NCI-H2196 treated with DMSO at 0.1 percent for 48 hours (cell line): ENCODE data around the gene POP7.
"Not testable (repeated sequence)": the region's sequence is repeated elsewhere in the genome, so short reads cannot be mapped to it uniquely, and the experiment has no call there.

Experiments
- DNase-seq: peaks from one replicate; lab custom pipeline; 2025; ENCODE audit not compliant: unreplicated experiment; lab: John Stamatoyannopoulos, UW

The POP7 gene

DNA sequence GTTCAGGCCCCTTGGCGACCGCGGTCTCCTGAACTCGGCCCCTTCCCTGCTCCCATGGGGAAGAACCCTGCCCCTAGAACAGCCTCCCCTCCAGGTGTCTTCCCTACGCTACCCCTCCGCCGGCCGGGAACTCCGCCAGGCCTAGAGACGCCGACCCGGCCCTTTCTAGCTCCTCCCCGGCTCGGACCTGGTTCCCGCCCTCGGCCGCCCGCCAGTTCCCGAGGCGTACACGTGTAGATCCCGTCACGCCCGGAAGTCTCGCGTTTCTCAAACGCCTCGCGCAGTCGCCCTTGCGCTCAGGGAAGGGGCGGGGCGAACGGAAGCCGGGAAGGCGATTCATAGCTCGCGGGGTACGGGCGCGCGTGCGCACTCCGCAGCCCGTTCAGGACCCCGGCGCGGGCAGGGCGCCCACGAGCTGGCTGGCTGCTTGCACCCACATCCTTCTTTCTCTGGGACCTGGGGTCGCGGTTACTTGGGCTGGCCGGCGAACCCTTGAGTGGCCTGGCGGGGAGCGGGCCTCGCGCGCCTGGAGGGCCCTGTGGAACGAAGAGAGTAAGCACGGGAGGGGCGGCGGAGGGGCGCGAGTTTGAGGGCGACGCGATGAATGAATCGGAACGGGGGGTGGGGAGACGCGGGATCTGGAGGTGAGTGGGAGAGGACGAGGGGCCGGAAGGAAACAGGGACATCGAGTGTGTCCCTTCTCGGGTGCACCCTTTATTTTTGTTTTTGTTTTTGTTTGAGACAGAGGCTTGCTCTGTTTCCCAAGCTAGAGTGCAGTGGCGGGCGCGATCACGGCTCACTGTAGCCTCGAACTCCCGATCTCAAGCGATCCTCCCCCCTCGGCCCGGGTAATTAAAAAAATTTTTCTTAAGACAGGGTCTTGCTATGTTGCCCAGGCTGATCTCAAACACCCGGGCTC, at the start of gene POP7:
Gene POP7 (plus strand): TSS at position 369 of the 919 bp plus-strand sequence. CDS start 710 bp downstream, outside the sequence.
- DNase-seq = peak; percentile 95

GRCh38 chr7:100662194-100662776, 43.6 kb upstream of the POP7 start:
- not testable (repeated sequence) for DNase-seq

DNA sequence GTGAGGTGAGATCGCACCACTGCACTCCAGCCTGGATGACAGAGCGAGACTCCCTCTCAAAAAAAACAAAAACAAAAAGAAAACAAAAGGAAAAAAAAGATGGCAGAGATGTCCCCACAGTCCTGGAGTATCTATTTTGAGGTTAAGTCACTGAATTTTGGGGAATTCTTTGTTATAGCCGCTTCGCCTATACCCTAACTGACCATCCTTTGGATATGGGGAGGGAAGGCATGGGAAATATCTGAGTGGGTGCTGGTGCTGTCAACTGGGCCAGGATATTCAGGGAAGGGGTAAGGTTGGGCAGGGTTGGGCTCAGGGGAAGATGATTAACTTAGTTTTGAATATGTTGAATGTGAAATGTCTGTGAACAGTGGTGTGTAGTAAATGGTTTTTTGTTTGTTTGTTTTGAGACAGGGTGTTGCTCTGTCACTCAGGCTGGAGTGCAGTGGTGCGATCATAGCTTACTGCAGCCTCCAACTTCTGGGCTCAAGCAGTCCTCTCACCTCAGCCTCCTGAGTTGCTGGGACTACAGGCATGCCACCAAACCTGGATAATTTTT, 40.7 kb upstream of the POP7 start:
- DNase-seq = no peak

- no peak for DNase-seq
These were observed 38.4 kb upstream of the POP7 start for GRCh38 chr7:100667331-100668068.

GRCh38 chr7:100668069-100668449, 37.9 kb upstream of the POP7 start:
- DNase-seq = no peak

- not testable (repeated sequence) for DNase-seq
These were observed 36.8 kb upstream of the POP7 start for GRCh38 chr7:100669106-100669505.

DNA sequence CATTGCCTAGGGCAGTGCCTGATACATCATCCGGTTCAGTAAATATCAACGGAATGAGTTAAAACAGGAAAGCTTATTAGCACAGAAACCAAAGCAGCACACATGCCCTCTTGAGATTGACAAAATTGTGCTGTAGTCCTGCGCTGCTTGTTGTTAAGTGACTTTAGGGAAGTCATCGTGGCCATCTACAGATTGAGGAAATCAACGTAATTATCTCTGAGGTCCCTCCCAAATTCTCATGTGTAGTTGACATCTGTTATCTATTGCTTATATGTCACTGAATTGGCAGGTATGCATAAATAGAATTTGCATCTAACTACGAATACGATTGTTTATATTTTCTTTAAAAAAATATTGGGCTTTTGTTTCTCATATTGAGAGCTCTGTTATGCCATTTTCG, 35.8 kb upstream of the POP7 start:
- DNase-seq = no peak

DNA sequence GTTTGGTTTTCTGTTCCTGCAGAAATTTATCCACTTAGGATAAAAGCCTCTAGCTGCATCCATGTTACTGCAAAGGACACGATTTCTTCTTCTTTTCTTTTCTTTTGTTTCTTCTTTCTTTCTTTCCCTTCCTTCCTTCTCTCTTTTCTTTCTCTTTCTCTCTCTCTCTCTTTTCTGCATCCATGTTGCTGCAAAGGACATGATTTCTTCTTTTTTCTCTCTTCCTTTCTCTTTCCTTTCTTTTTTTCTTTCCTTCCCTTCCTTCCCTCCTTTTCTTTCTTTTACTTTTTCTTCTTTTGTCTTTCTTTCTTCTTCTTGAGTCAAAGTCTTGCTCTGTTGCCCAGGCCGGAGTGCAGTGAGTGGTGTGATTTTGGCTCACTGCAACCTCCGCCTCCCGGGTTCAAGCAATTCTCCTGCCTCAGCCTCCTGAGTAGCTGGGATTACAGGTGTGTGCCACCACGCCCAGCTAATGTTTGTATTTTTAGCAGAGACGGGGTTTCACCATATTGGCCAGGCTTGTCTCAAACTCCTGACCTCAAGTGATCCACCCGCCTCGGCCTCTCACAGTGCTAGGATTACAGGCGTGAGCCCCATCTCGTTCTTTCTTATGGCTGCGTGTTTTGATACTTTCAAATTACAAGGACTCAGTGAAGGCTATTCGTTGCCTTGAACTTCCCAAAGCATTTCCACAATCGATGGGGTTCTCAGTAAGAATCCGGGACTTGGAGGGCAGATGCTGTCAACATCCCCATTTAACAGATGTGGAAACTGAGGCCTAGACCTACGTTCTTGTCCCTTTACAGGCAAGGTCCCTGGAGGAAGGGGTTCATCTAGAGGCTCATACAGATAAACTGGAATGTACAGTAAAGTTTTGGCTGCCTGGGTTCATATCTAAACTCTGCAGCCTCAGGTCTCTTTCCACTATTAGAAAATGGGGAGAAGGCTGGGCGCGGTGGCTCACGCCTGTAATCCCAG, 34.3 kb upstream of the POP7 start:
- DNase-seq = no peak

DNA sequence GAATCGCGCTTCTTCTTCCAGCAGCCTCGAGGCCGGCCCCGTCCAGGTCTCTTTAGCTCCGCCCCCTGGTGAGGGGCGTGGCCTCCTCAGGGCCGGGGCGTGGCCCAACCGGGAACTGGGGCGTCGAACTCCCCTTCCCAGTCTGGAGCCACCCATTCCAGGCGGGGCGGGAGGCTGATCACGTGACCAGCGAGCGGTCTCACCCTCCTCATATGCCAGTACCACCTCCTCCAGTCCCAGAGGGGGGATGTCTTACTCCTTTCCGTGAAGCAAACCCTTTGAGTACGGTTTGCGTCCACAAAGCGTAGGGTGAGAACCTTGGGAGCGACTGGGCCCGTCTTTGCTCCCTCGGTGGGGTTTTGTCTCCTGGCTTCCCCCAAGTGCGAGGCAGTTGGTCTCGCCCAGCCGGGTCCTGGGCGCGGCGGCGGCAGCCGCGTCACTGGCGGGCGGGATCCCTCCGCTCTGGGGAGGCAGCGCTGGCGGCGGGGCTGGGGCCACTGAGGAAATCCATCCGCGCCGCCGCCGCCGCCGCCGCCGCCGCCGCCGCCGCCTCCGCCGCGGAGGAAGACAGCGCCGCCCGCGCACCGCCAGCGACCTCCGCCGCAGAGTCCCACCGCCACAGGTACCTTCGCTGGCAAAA, 32.5 kb upstream of the POP7 start, which contains the start of gene GNB2:
Gene GNB2 (plus strand): TSS at position 439 of the 640 bp plus-strand sequence. CDS start 2,526 bp downstream, outside the sequence.
- DNase-seq = peak; percentile 93

- no peak for DNase-seq
These were observed 31.9 kb upstream of the POP7 start for GRCh38 chr7:100673942-100674410.

- no peak for DNase-seq
These were observed 31.4 kb upstream of the POP7 start for GRCh38 chr7:100674411-100675104.

GRCh38 chr7:100675105-100675451, 30.8 kb upstream of the POP7 start:
- DNase-seq = no peak

DNA sequence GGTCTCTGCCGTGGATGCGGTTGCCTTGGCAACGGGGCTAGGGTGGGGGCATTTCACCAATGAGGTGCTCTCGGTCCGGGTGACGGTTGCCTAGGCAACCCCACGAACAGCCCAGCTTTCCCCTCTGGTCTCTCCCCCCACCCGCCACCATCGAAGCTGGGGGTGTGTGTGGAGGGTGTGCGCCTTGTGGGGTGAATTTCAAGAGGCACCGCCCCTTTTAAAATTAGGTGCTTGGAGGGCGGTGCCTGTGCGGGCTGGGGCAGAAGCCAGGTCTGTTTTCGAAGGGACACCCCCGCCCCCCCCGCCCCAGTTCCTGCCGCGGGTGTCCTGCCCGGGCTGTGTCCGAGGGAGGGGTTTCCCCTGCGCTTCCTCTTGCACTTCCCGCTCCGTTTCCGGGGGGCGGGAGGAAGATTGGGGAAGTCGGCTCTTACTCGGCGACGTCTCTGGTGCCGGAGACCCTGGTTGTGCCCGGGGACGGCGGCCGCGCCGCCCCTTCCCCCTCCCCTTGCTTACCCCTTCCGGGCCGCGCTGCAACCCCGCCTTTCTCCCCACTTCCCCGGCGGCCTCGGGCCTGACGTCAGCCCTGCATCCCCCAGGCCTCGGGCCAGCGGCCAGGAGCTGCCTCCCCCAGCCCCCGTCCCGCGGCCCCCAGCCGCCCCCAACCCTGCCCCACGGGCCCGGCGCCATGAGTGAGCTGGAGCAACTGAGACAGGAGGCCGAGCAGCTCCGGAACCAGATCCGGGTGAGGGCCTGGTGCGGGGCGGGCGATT, 30.2 kb upstream of the POP7 start:
- DNase-seq = peak; percentile 48

DNA sequence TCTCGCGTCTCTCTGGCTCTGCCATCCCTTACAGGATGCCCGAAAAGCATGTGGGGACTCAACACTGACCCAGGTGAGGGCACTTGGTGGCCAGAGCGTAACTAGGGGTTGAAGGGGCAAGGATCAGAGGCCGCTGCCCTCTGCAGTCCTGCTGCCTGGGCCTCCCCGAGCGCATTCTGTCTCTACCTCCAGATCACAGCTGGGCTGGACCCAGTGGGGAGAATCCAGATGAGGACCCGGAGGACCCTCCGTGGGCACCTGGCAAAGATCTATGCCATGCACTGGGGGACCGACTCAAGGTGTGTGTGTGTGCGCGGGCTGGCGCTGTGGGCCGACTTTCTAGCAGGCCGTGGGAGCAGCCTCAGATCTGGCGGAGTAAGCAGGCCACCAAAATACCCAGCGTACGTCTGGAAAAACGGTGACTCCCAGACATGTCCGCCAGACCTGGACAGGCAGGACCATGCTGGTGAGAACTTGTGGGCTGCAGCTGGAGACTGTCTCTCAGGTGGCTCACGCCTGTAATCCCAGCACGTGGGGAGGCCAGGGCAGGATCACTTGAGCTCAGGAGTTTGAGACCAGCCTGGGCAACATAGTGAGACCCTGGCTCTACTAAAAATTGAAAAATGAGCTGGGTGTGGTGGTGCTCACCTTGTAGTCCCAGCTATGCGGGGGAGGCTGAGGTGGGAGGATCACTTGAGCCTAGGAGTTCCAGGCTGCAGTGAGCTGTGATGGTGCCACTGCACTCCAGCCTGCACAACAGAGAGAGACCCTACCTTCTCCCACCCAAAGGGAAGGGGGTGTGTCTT, 29.2 kb upstream of the POP7 start:
- DNase-seq = no peak

DNA sequence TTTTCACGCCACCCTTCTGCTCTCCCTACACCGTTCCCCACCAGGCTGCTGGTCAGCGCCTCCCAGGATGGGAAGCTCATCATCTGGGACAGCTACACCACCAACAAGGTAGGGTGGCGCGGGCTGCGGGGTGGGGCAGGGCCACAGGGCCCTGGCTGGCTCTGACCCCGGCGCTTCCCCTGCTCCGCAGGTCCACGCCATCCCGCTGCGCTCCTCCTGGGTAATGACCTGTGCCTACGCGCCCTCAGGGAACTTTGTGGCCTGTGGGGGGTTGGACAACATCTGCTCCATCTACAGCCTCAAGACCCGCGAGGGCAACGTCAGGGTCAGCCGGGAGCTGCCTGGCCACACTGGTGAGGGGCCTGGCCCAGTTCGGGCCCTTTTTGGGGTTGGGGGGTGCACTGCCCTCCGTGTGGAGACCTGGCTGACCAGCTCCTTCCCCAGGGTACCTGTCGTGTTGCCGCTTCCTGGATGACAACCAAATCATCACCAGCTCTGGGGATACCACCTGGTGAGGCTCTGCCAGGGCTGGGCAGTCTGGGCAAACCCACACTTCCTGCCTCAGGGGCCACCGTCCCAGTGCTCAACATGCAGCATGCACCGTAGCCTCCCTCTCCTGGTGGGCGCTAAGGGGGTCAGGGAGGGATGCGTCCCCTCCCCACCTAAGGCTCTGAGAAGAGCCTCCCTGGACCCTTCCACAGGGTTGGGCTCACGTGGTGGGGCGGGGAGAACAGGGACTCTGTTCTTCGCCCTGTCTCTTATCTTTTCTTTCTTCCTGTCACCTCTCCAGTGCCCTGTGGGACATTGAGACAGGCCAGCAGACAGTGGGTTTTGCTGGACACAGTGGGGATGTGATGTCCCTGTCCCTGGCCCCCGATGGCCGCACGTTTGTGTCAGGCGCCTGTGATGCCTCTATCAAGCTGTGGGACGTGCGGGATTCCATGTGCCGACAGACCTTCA, 28.3 kb upstream of the POP7 start:
- DNase-seq = no peak

DNA sequence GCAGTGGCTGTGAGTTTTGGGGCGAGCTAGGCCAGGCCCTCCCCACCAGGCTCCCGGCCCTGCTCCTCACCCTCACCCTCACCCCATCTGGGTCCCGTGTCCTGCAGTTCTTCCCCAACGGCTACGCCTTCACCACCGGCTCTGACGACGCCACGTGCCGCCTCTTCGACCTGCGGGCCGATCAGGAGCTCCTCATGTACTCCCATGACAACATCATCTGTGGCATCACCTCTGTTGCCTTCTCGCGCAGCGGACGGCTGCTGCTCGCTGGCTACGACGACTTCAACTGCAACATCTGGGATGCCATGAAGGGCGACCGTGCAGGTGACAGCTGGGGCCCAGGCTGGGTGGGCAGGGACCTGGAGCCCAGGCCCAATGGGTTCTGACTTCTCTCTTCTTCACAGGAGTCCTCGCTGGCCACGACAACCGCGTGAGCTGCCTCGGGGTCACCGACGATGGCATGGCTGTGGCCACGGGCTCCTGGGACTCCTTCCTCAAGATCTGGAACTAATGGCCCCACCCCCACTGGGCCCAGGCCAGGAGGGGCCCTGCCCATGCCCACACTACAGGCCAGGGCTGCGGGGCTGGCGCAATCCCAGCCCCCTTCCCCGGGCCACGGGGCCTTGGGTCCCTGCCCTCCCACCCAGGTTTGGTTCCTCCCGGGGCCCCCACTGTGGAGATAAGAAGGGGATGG, 27.5 kb upstream of the POP7 start:
- no peak for DNase-seq
